ENCODE results near the gene FOLR2.
A peak's percentile ranks its signal among the peaks of the same experiment; 100 is the strongest.
"Not testable (repeated sequence)": the region's sequence is repeated elsewhere in the genome, so short reads cannot be mapped to it uniquely, and the experiment has no call there.

The FOLR2 gene

GRCh38 chr11:72191961-72192381 is 24.6 kb upstream of the FOLR2 start, which contains the start of gene FOLR1:
Gene FOLR1 (plus strand): TSS chr11:72192140. CDS start chr11:72192174, 34 bp downstream.
- Mint-ChIP-seq H3K9me3 (no peaks in the 10 kb centered on the region), H3K27ac (no peak within 1 kb of the TSS), H3K27me3 (ENCODE audit: low read depth) (no peaks in the 10 kb centered on the region), H3K4me1 (ENCODE audit: low read depth) (no peaks in the 10 kb centered on the region), H3K4me3 (no peak within 1 kb of the TSS), H3K36me3 (ENCODE audit: low read depth) (no peaks in the 10 kb centered on the region)

- no peaks in the 10 kb centered on the region for H3K4me1 Mint-ChIP-seq (ENCODE audit: low read depth)
- no peaks in the 10 kb centered on the region for H3K9me3 Mint-ChIP-seq
- H3K4me3 Mint-ChIP-seq, result no peak overlapping the region
- no peak overlapping the region for H3K27ac Mint-ChIP-seq
- H3K36me3 Mint-ChIP-seq (ENCODE audit: low read depth), result no peaks in the 10 kb centered on the region
- no peaks in the 10 kb centered on the region for H3K27me3 Mint-ChIP-seq (ENCODE audit: low read depth)
Measured at GRCh38 chr11:72195518-72196270, 20.9 kb upstream of the FOLR2 start.

GRCh38 chr11:72201445-72201844 is 15.1 kb upstream of the FOLR2 start:
- H3K27me3 Mint-ChIP-seq (ENCODE audit: low read depth); H3K27ac Mint-ChIP-seq; H3K9me3 Mint-ChIP-seq; H3K4me3 Mint-ChIP-seq; H3K36me3 Mint-ChIP-seq (ENCODE audit: low read depth); H3K4me1 Mint-ChIP-seq (ENCODE audit: low read depth): not testable (repeated sequence)

GRCh38 chr11:72202571-72202970 is 14.0 kb upstream of the FOLR2 start:
- no peak overlapping the region for H3K4me3 Mint-ChIP-seq
- no peaks in the 10 kb centered on the region for H3K9me3 Mint-ChIP-seq
- H3K27ac Mint-ChIP-seq, result no peak overlapping the region
- peaks cover 2% of the 10 kb centered on the region for H3K4me1 Mint-ChIP-seq (ENCODE audit: low read depth)
- no peaks in the 10 kb centered on the region for H3K36me3 Mint-ChIP-seq (ENCODE audit: low read depth)
- no peaks in the 10 kb centered on the region for H3K27me3 Mint-ChIP-seq (ENCODE audit: low read depth)

- H3K27me3 Mint-ChIP-seq (ENCODE audit: low read depth), result peaks cover under 1% of the 10 kb centered on the region
- no peaks in the 10 kb centered on the region for H3K36me3 Mint-ChIP-seq (ENCODE audit: low read depth)
- no peak overlapping the region for H3K27ac Mint-ChIP-seq
- peaks cover 2% of the 10 kb centered on the region for H3K4me1 Mint-ChIP-seq (ENCODE audit: low read depth)
- H3K4me3 Mint-ChIP-seq, result no peak overlapping the region
- no peaks in the 10 kb centered on the region for H3K9me3 Mint-ChIP-seq
Measured at GRCh38 chr11:72203163-72203562, 13.4 kb upstream of the FOLR2 start.

GRCh38 chr11:72204886-72205285 is 11.7 kb upstream of the FOLR2 start:
- Mint-ChIP-seq H3K9me3 (peaks cover 15% of the 10 kb centered on the region), H3K36me3 (ENCODE audit: low read depth) (peaks cover 3% of the 10 kb centered on the region), H3K27ac (no peak overlapping the region), H3K4me1 (ENCODE audit: low read depth) (peaks cover 2% of the 10 kb centered on the region), H3K27me3 (ENCODE audit: low read depth) (peaks cover 17% of the 10 kb centered on the region), H3K4me3 (no peak overlapping the region)

- H3K27ac Mint-ChIP-seq; H3K4me1 Mint-ChIP-seq (ENCODE audit: low read depth); H3K4me3 Mint-ChIP-seq; H3K36me3 Mint-ChIP-seq (ENCODE audit: low read depth): not testable (repeated sequence)
- peaks cover 21% of the 10 kb centered on the region for H3K9me3 Mint-ChIP-seq
- H3K27me3 Mint-ChIP-seq (ENCODE audit: low read depth), result peaks cover 28% of the 10 kb centered on the region
Measured at GRCh38 chr11:72206794-72207193, 9.8 kb upstream of the FOLR2 start.

- H3K36me3 Mint-ChIP-seq (ENCODE audit: low read depth), result peaks cover 3% of the 10 kb centered on the region
- no peaks in the 10 kb centered on the region for H3K4me1 Mint-ChIP-seq (ENCODE audit: low read depth)
- no peak overlapping the region for H3K27ac Mint-ChIP-seq
- peaks cover 36% of the 10 kb centered on the region for H3K27me3 Mint-ChIP-seq (ENCODE audit: low read depth)
- peaks cover 21% of the 10 kb centered on the region for H3K9me3 Mint-ChIP-seq
- no peak overlapping the region for H3K4me3 Mint-ChIP-seq
Measured at GRCh38 chr11:72208281-72208680, 8.3 kb upstream of the FOLR2 start.

- no peak overlapping the region for H3K4me3 Mint-ChIP-seq
- H3K9me3 Mint-ChIP-seq, result peaks cover 21% of the 10 kb centered on the region
- H3K27ac Mint-ChIP-seq, result no peak overlapping the region
- H3K27me3 Mint-ChIP-seq (ENCODE audit: low read depth), result peaks cover 41% of the 10 kb centered on the region
- H3K36me3 Mint-ChIP-seq (ENCODE audit: low read depth), result peaks cover 3% of the 10 kb centered on the region
- no peaks in the 10 kb centered on the region for H3K4me1 Mint-ChIP-seq (ENCODE audit: low read depth)
Measured at GRCh38 chr11:72209101-72209500, 7.5 kb upstream of the FOLR2 start.

GRCh38 chr11:72217841-72218240 is 1.2 kb downstream of the FOLR2 start:
- Mint-ChIP-seq H3K27me3 (ENCODE audit: low read depth) (peaks cover 47% of the 10 kb centered on the region), H3K36me3 (ENCODE audit: low read depth) (no peaks in the 10 kb centered on the region), H3K9me3 (no peaks in the 10 kb centered on the region), H3K4me1 (ENCODE audit: low read depth) (peaks cover 15% of the 10 kb centered on the region), H3K4me3 (peak overlapping the region; percentile 22), H3K27ac (peak overlapping the region; percentile 37)

- Mint-ChIP-seq H3K4me3 (no peak overlapping the region), H3K27ac (no peak overlapping the region), H3K9me3 (no peaks in the 10 kb centered on the region), H3K4me1 (ENCODE audit: low read depth) (peaks cover 17% of the 10 kb centered on the region), H3K27me3 (ENCODE audit: low read depth) (peaks cover 45% of the 10 kb centered on the region), H3K36me3 (ENCODE audit: low read depth) (no peaks in the 10 kb centered on the region)
Measured at GRCh38 chr11:72218251-72218745, 1.7 kb downstream of the FOLR2 start.

- H3K4me1 Mint-ChIP-seq (ENCODE audit: low read depth), result peaks cover 24% of the 10 kb centered on the region
- H3K27ac Mint-ChIP-seq, result no peak overlapping the region
- no peaks in the 10 kb centered on the region for H3K36me3 Mint-ChIP-seq (ENCODE audit: low read depth)
- H3K4me3 Mint-ChIP-seq, result no peak overlapping the region
- no peaks in the 10 kb centered on the region for H3K9me3 Mint-ChIP-seq
- H3K27me3 Mint-ChIP-seq (ENCODE audit: low read depth), result peaks cover 27% of the 10 kb centered on the region
Measured at GRCh38 chr11:72220696-72221363, 4.2 kb downstream of the FOLR2 start.

GRCh38 chr11:72221386-72222075 is 4.9 kb downstream of the FOLR2 start:
- Mint-ChIP-seq H3K4me3 (no peak overlapping the region), H3K4me1 (ENCODE audit: low read depth) (peaks cover 31% of the 10 kb centered on the region), H3K27me3 (ENCODE audit: low read depth) (peaks cover 21% of the 10 kb centered on the region)

GRCh38 chr11:72222106-72222891 is 5.7 kb downstream of the FOLR2 start:
- peak overlapping the region; percentile 91 for H3K27ac Mint-ChIP-seq
- peaks cover 13% of the 10 kb centered on the region for H3K27me3 Mint-ChIP-seq (ENCODE audit: low read depth)
- no peaks in the 10 kb centered on the region for H3K9me3 Mint-ChIP-seq
- H3K4me3 Mint-ChIP-seq, result peak overlapping the region; percentile 87
- peaks cover 32% of the 10 kb centered on the region for H3K4me1 Mint-ChIP-seq (ENCODE audit: low read depth)
- H3K36me3 Mint-ChIP-seq (ENCODE audit: low read depth), result no peaks in the 10 kb centered on the region

More at GRCh38 chr11:72221386-72222075, 4.9 kb downstream of the FOLR2 start:
- no peaks in the 10 kb centered on the region for H3K9me3 Mint-ChIP-seq
- H3K27ac Mint-ChIP-seq, result no peak overlapping the region
- H3K36me3 Mint-ChIP-seq (ENCODE audit: low read depth), result no peaks in the 10 kb centered on the region
